ENCODE data around the gene NRP1.

The NRP1 gene

DNA sequence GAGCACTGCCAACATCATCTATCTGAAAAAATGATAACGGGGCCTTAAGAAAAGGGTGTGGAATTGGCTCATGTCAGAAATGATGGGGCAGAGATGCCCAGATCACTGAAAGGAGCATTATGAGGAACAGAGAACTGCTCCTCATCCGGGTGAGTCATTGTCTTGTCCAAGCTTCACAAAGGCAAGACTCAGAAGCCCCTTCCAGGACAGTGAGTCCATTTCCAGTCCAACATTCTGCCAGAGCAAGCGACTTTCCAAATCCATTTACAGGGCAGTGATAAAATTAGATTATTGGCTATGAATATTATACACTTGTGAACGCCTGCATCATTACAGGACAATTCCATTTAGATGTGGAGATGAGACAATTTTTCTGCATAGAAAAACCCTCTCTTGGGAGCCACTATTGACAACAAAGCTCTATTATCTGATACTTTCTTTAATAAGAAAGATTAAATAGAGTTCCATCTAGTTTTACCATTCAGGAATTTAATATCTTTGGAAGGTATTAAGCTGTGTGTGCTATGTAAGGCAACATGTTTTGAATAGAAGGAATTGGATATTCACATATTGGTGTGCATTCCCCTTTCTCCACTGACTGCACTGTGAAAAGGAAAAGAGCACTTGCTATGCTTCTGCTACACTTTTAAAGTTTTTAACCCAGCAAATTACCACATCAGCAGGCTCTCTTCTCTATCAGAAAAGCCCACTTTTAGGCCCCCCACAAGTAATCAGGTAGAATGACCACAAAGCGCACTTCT lies 159.6 kb downstream of the NRP1 start:
- DNase-seq: no peak

DNA sequence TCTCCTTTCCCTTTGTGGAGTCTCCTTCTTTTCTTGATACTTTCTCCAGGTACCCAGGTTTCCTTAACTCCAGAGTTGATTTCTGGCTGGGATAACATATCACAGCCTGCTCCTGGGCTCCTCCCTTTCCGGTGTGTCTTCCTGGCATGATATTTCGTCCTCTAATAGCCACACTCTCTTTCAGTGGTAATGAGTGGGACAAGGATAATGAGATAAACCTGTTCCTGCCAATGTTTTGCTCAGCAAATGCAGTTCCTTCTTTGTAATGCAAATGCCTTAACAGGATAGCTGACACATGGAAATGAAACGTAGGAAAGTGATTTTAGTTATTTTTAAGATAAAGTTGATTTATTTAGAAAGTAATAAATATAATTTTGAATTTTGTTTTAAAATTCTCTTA lies 168.6 kb downstream of the NRP1 start:
- DNase-seq: no peak

DNA sequence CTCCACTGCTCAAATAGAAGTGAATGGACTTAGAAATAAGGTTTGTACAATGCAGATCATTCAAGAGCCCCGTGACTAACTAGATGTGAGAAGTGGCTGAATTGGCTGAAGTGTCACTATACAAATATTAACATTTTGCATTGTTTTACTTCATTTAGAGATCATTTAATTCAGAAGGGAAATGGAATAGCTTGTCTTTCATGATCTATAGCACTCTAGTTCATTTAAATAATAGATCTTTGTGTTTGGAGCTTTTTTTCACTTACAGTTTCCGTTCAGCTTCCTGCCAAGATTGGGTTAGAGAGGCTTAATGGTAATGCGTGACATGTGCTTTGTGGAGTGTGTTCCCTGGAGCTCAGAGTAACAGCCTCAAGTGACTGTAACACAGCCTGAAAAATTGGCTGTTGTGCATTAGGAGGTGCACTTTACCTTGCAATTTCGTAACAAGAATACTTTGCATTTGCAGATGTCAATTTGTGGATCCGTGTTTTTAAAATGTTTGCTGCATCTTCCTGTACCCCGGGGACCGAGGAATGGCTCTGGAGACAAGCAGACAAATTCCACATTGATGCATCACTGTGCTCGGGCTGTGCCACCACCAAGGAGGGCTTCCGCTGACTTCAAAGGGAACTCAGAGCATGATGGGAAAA lies 170.3 kb downstream of the NRP1 start:
- no peak for DNase-seq

DNA sequence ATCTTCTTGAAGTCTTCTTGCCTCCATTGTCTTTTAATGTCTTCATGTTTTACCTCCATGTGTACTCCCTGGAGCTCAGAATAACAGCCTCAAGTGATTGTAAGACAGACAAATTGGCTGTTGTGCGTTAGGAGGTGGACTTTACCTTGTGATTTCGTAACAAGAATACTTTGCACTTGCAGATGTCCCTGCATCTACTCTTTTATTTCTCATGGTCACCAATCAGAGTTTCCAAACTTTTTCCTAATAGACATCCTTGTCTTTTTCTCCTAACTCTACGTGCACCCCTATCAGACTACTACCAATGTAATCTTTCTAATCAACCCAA lies 172.3 kb downstream of the NRP1 start:
- no peak for DNase-seq

DNA sequence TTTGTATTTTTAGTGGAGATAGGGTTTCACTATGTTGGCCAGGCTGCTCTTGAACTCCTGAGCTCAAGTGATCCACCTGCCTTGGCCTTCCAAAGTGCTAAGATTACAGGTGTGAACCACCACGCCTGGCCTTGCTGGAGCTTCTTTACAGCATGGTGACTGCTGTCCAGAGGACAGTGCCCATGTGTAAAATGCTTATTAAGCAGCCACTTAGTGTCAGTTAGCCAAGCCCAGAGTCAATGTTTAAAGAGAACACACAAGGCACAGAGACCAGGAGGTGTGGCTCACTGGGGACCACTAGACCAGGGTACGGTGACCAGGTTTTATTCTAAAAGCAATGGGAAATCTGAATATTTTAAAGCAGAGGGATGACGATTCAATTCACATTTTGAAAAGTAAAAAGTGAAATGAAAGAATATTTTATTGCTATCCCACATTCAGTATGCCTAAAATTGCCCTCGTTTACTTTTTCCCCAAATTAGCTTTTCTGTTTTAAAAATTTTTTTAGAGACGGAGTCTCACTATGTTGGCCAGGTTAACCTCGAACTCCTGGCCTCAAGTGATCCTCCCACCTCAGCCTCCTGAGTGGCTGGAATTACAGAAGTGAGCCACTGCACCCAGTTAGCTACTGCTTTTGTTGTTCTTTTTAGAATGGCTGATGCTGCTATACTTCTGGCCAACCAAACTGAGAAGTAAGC lies 172.8 kb downstream of the NRP1 start:
- DNase-seq: no peak

DNA sequence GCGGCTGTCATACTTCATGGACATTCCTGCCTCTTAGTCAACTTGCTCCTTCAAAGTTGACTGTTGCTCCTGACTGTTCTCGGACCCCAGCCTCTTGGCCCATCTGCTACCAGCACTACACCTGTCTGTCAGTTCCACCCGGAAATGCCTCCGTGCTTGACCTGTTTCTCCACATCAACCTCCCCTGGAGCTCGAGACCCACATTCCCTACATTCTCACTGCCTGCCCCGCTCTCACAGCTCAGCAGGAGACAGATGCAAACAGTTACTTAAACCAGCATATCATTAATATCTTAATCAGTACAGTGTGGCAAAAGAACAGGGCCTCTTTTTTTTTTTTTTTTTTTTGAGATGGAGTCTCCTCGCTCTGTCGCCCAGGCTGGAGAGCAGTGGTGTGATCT lies 174.3 kb downstream of the NRP1 start:
- no peak for DNase-seq

DNA sequence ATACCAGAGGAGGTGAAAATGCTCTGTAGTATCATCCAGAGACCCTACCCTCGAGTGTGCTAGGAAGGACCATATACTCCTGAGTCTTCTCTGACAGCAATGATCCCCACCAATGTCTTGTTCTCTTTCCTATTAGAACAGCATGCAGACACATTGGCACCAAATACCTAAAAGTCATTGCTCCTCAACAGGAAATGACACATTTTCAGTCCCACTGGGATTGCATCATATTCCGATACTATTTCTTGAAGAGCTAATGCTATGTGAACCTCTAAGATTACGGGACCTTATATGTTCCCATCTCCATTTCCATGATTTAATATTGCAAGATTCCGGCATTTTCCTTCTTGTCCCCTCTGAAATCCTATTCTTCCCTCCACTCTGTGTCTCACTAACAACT lies 177.4 kb downstream of the NRP1 start:
- no peak for DNase-seq

DNA sequence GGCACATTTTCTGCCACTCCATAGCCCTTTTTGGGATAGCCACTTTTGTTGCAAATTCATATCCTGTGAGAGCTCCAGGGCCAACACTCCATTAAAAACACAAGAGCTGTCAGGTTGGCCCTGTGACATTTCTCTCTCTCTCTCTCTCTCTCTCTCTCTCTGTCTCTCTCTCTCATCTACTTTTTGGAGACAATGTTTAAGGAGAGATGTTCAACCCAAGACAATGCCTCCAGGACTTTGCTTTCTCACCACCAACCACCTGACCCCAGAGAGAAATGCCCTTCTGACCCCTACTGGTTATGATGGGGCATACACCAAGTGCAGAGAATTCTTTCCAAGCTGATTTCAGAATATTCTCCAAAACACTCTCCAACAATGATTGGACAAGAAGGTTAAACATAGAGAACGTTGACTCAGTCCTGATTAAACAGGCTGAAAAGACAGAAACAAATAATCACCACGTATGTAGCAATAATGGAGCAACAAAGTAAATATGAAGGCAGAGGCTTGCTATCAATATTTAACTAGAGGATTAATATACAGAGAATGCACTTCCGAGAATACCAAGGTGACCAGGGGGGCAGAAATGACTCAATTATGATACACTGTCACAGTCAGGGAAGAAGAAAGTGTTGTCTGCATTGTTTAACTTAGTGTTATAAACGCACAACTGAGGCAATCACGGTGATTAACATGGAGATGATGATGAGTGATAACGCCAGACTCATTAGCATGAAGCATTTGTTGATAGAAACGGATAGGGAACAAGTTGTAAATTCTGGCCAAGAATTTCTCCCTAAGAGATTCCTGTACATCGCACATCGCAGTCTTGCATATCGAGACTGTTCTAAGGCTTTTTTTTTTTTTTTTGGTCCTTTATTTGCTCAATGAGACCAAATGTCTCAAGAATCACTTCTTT lies 178.5 kb downstream of the NRP1 start:
- DNase-seq: no peak

DNA sequence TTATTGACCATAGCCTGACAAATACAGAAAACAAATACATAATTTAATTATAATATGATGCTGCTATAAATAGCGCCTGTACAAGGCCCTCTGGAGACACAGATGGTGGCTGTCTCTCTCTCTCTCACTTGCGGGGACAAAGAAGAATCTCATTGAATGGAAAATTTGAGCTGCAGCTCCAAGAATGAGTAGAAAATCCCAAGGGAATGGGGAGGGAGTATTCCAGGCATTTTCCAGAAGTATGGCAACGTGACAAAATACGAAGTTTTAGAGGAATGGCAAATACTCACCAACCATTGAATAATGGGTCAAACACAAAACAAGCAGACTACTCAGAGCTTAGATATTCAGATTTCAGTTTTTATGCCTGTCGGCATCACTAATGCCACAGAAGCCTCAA lies 179.9 kb downstream of the NRP1 start:
- DNase-seq: no peak

DNA sequence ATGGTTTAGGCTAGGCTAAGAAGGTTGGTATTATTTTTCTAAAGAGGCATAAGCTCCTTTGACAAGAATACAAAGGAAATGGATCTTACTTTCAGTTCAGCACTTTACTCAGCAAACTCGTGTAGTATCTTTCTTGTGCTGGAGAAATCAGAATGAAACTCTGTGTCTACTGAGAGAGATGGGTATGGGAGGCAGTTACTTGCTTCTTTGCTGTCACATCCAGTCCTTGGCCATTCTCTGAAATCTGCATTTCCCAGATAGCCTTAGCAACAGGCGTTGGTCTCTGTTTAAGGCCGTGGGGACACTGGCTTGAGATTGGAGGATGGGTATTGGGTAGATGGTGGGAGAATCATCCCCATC lies 180.5 kb downstream of the NRP1 start:
- DNase-seq: no peak

DNA sequence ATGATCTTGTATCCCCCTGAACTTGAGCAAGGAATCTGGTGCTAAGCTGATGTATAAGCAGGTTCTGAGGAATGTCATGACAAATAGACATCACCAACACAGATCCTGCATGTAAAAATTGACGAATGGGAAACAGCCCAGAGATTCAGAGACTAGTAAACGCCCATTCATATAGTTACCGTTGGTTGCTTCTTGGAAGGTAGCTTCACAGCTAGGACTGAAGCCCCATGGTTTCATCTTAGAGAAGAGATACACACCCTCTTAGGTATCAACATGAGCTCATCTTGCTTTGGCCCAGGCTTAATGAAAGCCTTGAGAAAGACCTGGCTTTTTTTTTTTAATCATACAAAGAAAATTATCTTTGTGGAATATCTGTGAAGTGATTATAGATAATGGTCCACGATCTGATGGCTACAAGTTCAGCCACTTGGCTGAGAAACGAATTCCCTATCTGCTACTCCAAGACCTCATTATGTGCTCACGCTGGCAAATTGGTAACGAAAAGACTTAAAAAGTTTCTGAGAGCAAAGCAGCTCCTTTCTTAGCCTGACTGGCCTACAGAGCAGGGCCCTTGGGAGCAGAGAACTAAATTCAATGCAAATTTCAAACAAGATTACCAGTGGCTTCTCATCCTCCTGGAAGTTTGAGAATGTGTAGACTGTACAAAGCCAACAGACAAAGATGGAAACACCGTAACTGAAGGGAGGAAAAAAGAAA lies 181.1 kb downstream of the NRP1 start:
- no peak for DNase-seq

DNA sequence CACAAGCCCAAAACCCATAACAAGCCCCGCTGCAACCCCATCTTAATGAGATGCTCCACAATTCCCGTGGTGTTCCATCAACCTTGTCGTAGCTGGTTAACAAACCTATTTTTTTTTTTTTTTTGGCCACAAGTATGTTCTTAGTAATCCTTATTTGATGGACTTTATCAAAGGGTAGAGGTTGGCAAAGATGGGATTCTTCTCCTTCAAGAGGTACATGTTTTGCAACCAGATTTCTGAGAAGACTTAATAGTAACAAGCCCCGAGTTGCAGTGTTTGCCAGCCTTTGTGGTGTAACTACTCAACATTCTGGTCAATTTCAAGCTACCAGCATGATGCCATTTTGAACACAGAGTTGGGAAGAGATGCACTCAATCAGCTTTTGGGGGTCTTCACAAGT lies 181.7 kb downstream of the NRP1 start:
- DNase-seq: no peak

DNA sequence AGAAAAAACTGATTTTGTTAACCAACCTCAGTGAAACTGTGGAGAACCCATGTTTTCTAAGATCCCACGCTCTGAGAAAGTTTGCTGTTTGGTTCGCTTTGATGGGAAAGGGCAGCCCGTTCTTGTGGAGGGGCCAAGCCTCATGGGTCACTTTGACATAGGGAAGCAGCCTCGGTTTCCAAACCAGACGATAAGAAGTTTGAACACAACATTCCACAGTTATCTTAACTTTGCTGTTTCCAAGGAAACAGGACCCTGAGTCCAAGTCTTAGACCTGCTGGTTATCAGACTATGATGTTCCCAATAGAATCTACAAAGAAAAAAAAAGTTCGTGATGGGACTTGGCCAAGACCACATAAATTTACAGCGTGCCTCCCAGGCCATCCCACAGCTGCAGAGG lies 182.3 kb downstream of the NRP1 start:
- no peak for DNase-seq

DNA sequence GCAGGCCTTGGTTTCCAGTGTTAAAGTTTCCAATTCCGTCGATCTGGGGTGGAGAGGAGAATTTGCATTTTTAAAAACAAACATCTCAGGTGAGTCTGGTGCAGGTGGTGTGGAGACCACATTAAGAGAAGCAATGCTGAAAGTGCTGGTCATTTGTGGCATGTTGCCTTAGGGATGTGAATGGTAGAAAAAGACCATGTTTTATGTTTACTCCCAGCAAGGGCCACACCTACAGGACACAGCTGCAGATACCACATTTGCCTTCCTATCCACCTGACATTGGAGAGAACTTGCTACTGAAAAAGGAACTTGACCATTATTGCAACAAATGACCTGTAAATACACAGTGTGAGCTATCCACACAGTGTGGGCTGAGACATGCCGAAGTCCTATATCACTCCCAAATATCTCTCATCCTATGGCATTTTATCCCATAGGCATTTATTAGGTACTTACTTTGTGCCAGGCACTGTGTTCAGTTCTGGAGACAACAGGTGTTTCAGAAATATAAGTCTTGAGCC lies 183.1 kb downstream of the NRP1 start:
- no peak for DNase-seq

DNA sequence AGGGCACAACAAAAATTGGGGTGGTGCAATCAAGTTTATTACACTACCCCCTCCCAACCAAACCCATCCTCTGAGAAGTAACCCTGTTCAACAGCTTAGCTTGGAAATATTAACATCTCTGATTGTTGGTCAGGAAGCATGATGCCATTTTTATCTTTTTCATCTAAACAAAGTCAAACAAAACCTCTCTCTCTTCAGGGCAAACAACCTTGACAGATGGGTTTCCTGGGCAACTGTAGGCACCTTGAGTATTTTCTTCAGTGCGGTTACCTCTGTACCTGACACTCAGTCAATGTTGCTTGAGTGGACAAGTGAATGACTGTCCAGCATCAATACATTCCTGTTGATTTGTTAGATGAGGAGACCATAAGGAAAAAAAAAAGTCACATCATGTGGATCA lies 183.6 kb downstream of the NRP1 start:
- no peak for DNase-seq

DNA sequence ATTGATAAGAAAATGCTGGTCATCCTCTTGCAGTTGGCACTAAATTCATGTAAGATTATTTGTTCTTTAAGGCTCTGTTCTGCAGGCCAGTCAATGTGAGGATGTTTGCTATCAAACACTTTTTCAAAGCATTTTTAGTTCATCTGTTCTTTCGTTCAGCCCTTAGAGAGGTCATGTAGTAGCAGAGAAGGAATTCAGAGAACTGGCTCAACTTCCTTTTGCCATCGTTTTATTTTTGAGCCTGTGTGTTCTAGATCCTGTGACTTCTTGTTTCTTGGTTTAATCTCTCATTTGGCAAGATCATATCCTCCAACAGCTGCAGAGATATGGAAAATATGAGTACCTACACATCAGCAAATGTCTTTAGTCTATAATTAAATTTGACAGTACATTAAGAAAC lies 184.3 kb downstream of the NRP1 start:
- DNase-seq: no peak

DNA sequence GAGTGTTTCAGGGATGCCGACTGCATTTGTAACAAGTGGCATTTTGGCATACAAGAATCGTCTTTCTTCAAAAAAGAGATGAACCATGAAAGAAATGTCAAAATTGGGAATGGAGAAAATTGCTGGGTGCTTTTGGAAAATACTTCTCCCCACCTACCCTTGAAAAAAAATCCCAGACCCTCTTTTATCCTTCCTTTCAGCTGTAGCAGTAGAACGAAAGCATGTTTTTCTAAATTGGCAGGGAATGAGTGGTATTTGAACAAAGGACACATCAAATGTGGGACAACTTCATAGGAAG lies 187.5 kb downstream of the NRP1 start:
- DNase-seq: no peak

DNA sequence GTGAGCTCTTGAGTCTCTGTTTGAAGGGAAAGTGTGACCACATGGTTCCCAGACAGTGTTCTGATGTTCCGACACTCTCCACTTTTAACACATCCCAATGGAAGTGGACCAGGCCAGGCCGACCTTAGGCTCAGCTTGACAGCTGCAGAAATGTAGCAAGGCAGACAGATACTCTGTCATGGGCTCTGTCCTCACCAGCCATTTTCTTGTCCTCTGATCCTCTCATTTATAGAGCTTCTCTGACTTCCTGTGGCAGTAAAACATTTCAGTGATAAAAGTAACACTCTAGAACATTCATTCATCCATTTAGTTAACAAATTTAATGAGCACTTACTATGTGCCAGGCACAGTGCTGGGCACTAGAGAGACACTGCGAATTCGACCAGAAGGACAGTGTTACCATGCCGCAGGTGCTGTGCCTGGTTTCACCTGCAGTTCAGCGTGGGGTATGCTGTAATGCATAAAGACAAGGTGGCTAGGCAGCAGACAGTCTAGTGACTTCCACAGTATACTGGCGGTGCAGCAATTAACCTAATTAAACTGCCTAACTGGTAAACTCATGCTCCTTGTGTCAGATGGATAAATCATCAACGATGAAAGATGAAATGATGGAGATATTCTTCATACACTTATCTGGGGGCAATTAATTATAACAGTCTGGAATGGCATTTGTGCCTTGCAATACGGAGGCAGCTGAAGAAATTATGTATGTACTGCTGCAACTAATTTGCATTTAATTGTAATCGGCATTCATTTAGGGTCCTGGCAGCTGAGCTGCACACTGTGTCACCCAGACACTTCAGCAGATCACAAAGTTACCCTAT lies 188.1 kb downstream of the NRP1 start:
- DNase-seq: no peak

DNA sequence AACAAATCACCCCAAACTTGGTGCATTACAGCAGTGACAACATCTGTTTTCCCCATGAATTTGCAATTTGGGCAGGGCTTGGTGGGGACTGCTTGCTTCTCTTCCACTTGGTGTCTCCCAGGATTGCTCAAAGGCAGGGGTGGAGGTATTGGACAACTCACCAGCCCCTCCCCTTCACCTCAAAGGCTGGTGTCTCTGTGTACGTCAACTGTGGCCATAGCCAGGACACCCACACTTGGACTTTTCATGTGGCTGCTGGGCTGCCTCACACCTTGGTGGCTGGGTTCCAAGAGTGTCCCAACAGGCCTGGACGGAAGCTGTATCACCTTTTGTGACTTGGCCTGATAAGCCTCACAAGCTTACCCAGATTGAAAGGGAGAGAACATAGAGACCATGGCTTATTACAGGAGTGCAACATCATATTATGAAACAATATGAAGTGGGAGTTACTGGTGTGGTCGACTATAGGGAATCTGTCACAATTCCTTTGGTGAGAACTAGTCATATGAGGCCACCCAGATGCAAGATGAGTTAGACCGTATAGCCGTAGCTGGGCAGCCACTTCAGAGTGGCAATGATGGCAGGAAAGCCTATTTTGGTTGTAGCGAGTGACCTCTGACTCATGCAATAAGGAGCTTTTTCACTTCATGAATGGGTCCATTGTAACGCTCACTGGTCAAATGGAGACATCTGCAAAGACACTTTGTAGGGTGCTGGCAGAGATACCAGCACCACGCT lies 188.8 kb downstream of the NRP1 start:
- DNase-seq: no peak

DNA sequence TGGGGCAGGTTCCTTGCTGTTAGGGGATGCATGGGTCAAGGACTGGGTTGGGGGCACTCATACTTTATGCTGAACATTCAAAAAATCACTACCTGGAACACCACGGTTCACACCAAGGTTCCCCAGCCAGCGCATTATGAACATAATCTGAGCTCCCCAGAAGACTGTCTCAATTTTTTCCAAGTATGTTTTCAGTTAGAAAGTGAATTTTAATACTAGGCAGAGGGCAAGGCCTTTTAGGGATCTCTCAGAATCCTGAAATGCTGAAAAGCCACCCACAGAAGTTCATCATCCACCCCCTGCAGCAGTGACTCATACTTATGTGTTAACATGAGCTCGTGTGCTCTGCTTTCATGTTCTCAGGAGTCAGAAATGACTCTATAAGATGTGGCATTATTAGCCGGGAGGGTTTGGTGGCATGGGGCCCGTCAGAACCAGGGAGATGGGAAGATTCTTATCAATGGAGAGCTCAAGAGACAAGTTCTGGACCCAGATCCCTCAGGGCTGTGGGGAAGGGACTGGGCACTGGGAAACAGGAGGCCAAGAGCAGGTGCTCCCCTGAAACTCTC lies 191.2 kb downstream of the NRP1 start:
- no peak for DNase-seq

DNA sequence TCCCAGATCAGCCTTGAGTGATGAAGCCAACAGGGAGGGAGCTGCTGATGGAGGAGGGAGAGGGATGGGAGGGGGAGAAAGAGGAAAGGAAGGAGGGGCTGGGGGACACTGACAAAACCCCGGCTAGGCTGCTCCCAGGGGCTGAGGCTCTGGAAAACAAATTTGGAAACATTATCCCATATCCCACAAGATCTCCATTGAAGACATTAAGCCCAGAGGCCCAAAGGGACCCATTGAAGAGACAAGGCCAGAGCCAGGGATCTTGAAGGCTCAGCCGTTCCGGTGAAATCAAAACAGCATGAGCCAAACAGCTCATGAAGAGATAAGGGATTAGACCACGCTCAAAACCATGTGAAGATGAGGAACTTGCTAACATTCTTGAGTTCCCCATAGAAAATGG lies 192.2 kb downstream of the NRP1 start:
- DNase-seq: no peak
